Thoracic aorta (tissue), 2 donors: ENCODE data around the gene IL22RA2. TPM values are rescaled to one million over a fixed set of nuclear protein-coding genes. Genes with fewer than 3 reads are reported as not detected.

ENCODE experiments used
- ATAC-seq: fragments of 150-250 bp; one replicate; pipeline ENCODE4 v1.8.0; 2017; ENCODE audit warnings: low read depth; ENCODE audit not compliant: insufficient number of reproducible peaks, low FRiP score
- DNase-seq: peaks from one replicate; pipeline ENCODE4 v3.0.0-alpha.2; 2020; ENCODE audit warnings: low spot score
- H3K27ac ChIP-seq, 2 donors: fragments of 200-600 bp; sonication (generic); 1 replicate in 1 of 2; 2 replicates in 1 of 2; pipeline ENCODE4 v1.5.1; 2016; ENCODE audit warnings: mild to moderate bottlenecking in 2 of 2, moderate library complexity in 2 of 2
- H3K27me3 ChIP-seq: fragments of 200-600 bp; sonication (generic); replicated peaks from 2 replicates; pipeline ENCODE4 v1.6.0; 2016; ENCODE audit warnings: mild to moderate bottlenecking; ENCODE audit not compliant: insufficient read depth
- H3K36me3 ChIP-seq: fragments of 200-600 bp; sonication (generic); one replicate; pipeline ENCODE4 v1.5.1; 2016
- H3K4me1 ChIP-seq, 2 donors: fragments of 200-600 bp; sonication (generic); 1 replicate in 1 of 2; 2 replicates in 1 of 2; pipeline versions ENCODE4 v1.5.1 to v1.6.0; 2016; ENCODE audit warnings: low read depth in 2 of 2, mild to moderate bottlenecking in 1 of 2; ENCODE audit not compliant: control insufficient read depth in 1 of 2
- H3K4me3 ChIP-seq: fragments of 200-600 bp; sonication (generic); 2 replicates; pipeline ENCODE4 v1.5.1; 2016; ENCODE audit warnings: mild to moderate bottlenecking
- H3K9me3 ChIP-seq: fragments of 200-600 bp; sonication (generic); 2 replicates; pipeline ENCODE4 v1.5.1; 2016
- CTCF ChIP-seq: fragments of 200-600 bp; sonication (generic); IDR thresholded peaks from one replicate; pipeline ENCODE4 v1.5.1; 2019; ENCODE audit warnings: antibody characterized with exemption
- total RNA-seq, 2 donors: library from RNA; depleted of rRNA; stranded (reverse); fragments of >200 nt; gene quantifications; one replicate each; pipeline versions ENCODE4 v1.1.0 to v1.2.3, GENCODE V29; 2016

IL22RA2 gene
- total RNA-seq, 2 donors from 2014 or later, result not detected

- Histone ChIP-seq H3K9me3 (no peaks in the 10 kb centered on the region), H3K36me3 (no peaks in the 10 kb centered on the region), H3K27ac (no peak overlapping the region), H3K27me3 (no peaks in the 10 kb centered on the region), H3K4me1 (peaks cover 0 to 4% of the 10 kb centered on the region in 2 donors), H3K4me3 (no peak overlapping the region)
- TF ChIP-seq CTCF, result no peak
- ATAC-seq (no peak), DNase-seq (no peak)
Measured at GRCh38 chr6:137166247-137167098, 7.0 kb downstream of the IL22RA2 start.

GRCh38 chr6:137165375-137166246 lies 7.8 kb downstream of the IL22RA2 start:
- H3K36me3 ChIP-seq, result no peaks in the 10 kb centered on the region
- no peaks in the 10 kb centered on the region for H3K9me3 ChIP-seq
- peaks cover 0 to 4% of the 10 kb centered on the region in 2 donors for H3K4me1 ChIP-seq
- no peak overlapping the region for H3K4me3 ChIP-seq
- no peak overlapping the region for H3K27ac ChIP-seq
- no peak for ATAC-seq
- H3K27me3 ChIP-seq, result no peaks in the 10 kb centered on the region
- no peak for DNase-seq
- no peak for TF ChIP-seq CTCF

- ATAC-seq (no peak), DNase-seq (no peak)
- peaks cover 0 to 4% of the 10 kb centered on the region in 2 donors for H3K4me1 ChIP-seq
- H3K36me3 ChIP-seq, result no peaks in the 10 kb centered on the region
- no peak for TF ChIP-seq CTCF
- no peaks in the 10 kb centered on the region for H3K9me3 ChIP-seq
- H3K4me3 ChIP-seq, result no peak overlapping the region
- H3K27ac ChIP-seq, result no peak overlapping the region
- no peaks in the 10 kb centered on the region for H3K27me3 ChIP-seq
Measured at GRCh38 chr6:137163732-137164318, 9.6 kb downstream of the IL22RA2 start.

GRCh38 chr6:137162692-137163306 lies 10.6 kb downstream of the IL22RA2 start:
- TF ChIP-seq CTCF, result no peak
- H3K27ac ChIP-seq, result no peak overlapping the region
- H3K4me3 ChIP-seq, result no peak overlapping the region
- peaks cover 0 to 4% of the 10 kb centered on the region in 2 donors for H3K4me1 ChIP-seq
- no peaks in the 10 kb centered on the region for H3K9me3 ChIP-seq
- DNase-seq (no peak), ATAC-seq (no peak)
- H3K36me3 ChIP-seq, result no peaks in the 10 kb centered on the region
- no peaks in the 10 kb centered on the region for H3K27me3 ChIP-seq
